ENCODE data around the gene DEAF1. TPM values are rescaled to one million over a fixed set of nuclear protein-coding genes. Genes with fewer than 3 reads are reported as not detected.

The DEAF1 gene
- total and polyA plus RNA-seq, 8 donors: 12.3 to 111 (median 37.0) TPM

GRCh38 chr11:727859-728748 lies 33.1 kb upstream of the DEAF1 start:
- DNase-seq: peak; percentile 91 to 92
- TF ChIP-seq CTCF (IDR thresholded peaks at IDR 0.05) (peak in 6 of 7 experiments; percentile 88 to 99 (median 98)), POLR2A (IDR thresholded peaks at IDR 0.05) (no peak), EP300 (IDR thresholded peaks at IDR 0.05) (no peak), POLR2AphosphoS5 (IDR thresholded peaks at IDR 0.05) (peak in 2 of 3 donors; percentile 38 to 78)
- H3K4me1 ChIP-seq: peaks cover 33 to 59% (median 39%) of the 10 kb centered on the region in 4 donors

GRCh38 chr11:727281-727701 lies 32.3 kb upstream of the DEAF1 start:
- H3K36me3 ChIP-seq: peaks cover 3 to 21% (median 15%) of the 10 kb centered on the region in 4 donors
- DNase-seq: peak in 1 of 2 donors; percentile 15
- H3K9me3 ChIP-seq: no peaks in the 10 kb centered on the region
- intact Hi-C loops (cut with DNase I; ENCODE audit: low total_unique reads): loop anchor here (10.0 kb wide), 1 partner anchor 62 kb away; no protein-coding TSS in a partner anchor
- TF ChIP-seq EP300 (IDR thresholded peaks at IDR 0.05): no peak
- H3K27me3 ChIP-seq: peaks cover 0 to 84% (median 24%) of the 10 kb centered on the region in 3 donors
- H3K4me1 ChIP-seq: peaks cover 33 to 66% (median 45%) of the 10 kb centered on the region in 4 donors
- peak overlapping the region; percentile 12 to 80 (median 70) for H3K27ac ChIP-seq
- H3K4me3 ChIP-seq: no peak overlapping the region
- 85 to 94% (median 88%) methylated on average over 10 to 12 of the region's 12 CpGs for WGBS, 5 donors

More at GRCh38 chr11:727859-728748, 33.1 kb upstream of the DEAF1 start:
- intact Hi-C loops (cut with DNase I; ENCODE audit: low total_unique reads): loop anchor here (10.0 kb wide), 1 partner anchor 63 kb away; no protein-coding TSS in a partner anchor
- Histone ChIP-seq H3K27me3 (peaks cover 0 to 76% (median 21%) of the 10 kb centered on the region in 3 donors), H3K4me3 (peak overlapping the region in 1 of 4 donors; percentile 12), H3K36me3 (peaks cover 3 to 18% (median 13%) of the 10 kb centered on the region in 4 donors), H3K27ac (peak overlapping the region; percentile 12 to 80 (median 70)), H3K9me3 (no peaks in the 10 kb centered on the region)
- 26 to 57% (median 29%) methylated on average over 6 to 31 of the region's 31 CpGs for whole genome bisulfite sequencing, 5 donors

GRCh38 chr11:726278-727220 lies 31.5 kb upstream of the DEAF1 start:
- H3K36me3 ChIP-seq: peaks cover 3 to 28% (median 21%) of the 10 kb centered on the region in 4 donors
- H3K4me1 ChIP-seq: peaks cover 33 to 73% (median 51%) of the 10 kb centered on the region in 4 donors

More at GRCh38 chr11:726278-727220, 31.5 kb upstream of the DEAF1 start:
- Histone ChIP-seq H3K27me3 (peaks cover 0 to 84% (median 32%) of the 10 kb centered on the region in 3 donors), H3K4me3 (peak overlapping the region; percentile 25 to 41 (median 32)), H3K9me3 (no peaks in the 10 kb centered on the region), H3K27ac (peak overlapping the region; percentile 49 to 80 (median 70))
- 11 to 24% (median 15%) methylated on average over 25 to 61 of the region's 61 CpGs for WGBS, 5 donors
- intact Hi-C loops (cut with DNase I; ENCODE audit: low total_unique reads): loop anchor here (10.0 kb wide), 1 partner anchor 62 kb away; no protein-coding TSS in a partner anchor
- DNase-seq: peak; percentile 83 to 95
- TF ChIP-seq POLR2AphosphoS5 (IDR thresholded peaks at IDR 0.05) (peak in 1 of 3 donors; percentile 66), CTCF (IDR thresholded peaks at IDR 0.05) (no peak)
